ENCODE results near the gene MRPS7. TPM values are rescaled to one million over a fixed set of nuclear protein-coding genes. Genes with fewer than 3 reads are reported as not detected.

The MRPS7 gene
- total and polyA plus RNA-seq, 2 donors (not counting 3 experiments of a cell fraction or from before 2014, with no cell fraction given), result 79.8 to 82.8 TPM

DNA sequence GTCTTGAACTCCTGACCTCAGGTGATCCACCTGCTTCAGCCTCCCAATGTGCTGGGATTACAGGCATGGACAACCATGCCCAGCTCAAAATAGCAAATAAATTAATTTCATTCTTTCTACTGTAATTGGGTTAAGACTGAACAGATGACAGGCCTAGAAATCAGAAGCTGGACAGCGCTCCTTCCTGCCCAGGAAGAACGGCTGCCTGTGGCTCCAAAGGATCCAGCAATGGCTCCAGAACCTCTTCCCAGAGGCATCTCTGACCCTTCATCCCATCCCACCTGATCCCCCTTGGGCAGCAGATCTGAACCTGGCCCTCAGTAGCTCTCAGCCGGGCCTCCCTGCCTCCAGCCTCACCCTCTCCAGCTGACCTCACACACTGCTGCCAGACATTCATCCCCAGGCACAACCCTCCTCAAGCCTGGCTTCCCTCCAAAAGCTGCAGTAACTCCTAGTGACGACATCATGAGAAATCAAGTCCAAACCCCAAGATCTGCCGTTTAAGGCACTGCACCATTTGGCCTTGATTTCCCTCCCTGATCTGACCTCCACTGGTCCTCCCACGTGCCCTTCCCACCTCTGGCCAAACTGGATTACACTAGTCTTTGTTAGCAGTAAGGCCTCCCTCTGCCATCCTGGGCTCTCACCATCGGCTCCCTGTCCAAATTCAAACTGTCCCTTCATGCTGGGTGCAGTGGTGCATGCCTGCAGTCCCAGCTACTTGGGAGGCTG, 12.5 kb downstream of the MRPS7 start:
- no peak overlapping the region for H3K27ac ChIP-seq (ENCODE audit: insufficient read depth, low read depth, low read length)
- no peaks in the 10 kb centered on the region for H3K36me3 ChIP-seq (ENCODE audit: control insufficient read depth in 2 of 2, extremely low read depth in 1 of 2, insufficient read depth in 2 of 2, low read length in 2 of 2)
- no peak overlapping the region for H3K4me2 ChIP-seq (ENCODE audit: insufficient read depth, low read length)
- H3K9me1 ChIP-seq (replicated peaks; ENCODE audit: control insufficient read depth, extremely low read depth, insufficient read depth, low read length), result no peaks in the 10 kb centered on the region
- dilution Hi-C loops (cut with MboI; ENCODE audit: extremely low pct_ligation_motif_present, low sequenced_read_pairs), result no loop called here
- H3K4me3 ChIP-seq (replicated peaks in 1 of 3; ENCODE audit: insufficient read depth in 1 of 3, low read depth in 1 of 3, low read length in 3 of 3), result no peak overlapping the region
- H3K4me1 ChIP-seq (ENCODE audit: control insufficient read depth, extremely low read depth, insufficient read depth, low read length), result peaks cover 13% of the 10 kb centered on the region
- H3K9ac ChIP-seq (replicated peaks; ENCODE audit: extremely low read depth, insufficient read depth, low read length), result no peak overlapping the region
- no TSS peak for BruUV-seq (replicated peaks)
- no peak for DNase-seq (ENCODE audit: low read depth, low spot score)
- TF ChIP-seq POLR2AphosphoS5 (IDR thresholded peaks at IDR 0.05; ENCODE audit: insufficient read depth, low read depth, low read length) (no peak), FOS (IDR thresholded peaks at IDR 0.05; ENCODE audit: borderline replicate concordance, insufficient read depth, low read length) (no peak), CTCF (IDR thresholded peaks at IDR 0.05; ENCODE audit: extremely low read depth in 1 of 2, insufficient read depth in 1 of 2, low read depth in 1 of 2, low read length in 2 of 2) (no peak), GATA2 (IDR thresholded peaks at IDR 0.05; ENCODE audit: insufficient read depth, insufficient read length, low read depth, low read length) (no peak), MAX (IDR thresholded peaks at IDR 0.05; ENCODE audit: insufficient read depth, insufficient read length) (no peak), JUN (IDR thresholded peaks at IDR 0.05; ENCODE audit: borderline replicate concordance, insufficient read depth, insufficient read length, low read depth) (no peak), MYC (IDR thresholded peaks at IDR 0.05; ENCODE audit: low read depth, low read length) (no peak), POLR2A (IDR thresholded peaks at IDR 0.05; ENCODE audit: low read depth, low read length) (no peak), EZH2 (IDR thresholded peaks at IDR 0.05; ENCODE audit: borderline replicate concordance, low read depth, low read length, severe bottlenecking) (no peak)
- no peak overlapping the region for H2AFZ ChIP-seq (ENCODE audit: low read depth, low read length)
- no peaks in the 10 kb centered on the region for H3K27me3 ChIP-seq (ENCODE audit: control insufficient read depth in 2 of 2, insufficient read depth in 2 of 2, low read length in 2 of 2)
- intact Hi-C loops (cut with micrococcal nuclease), result no loop called here
- no peaks in the 10 kb centered on the region for H3K9me3 ChIP-seq (replicated peaks; ENCODE audit: control insufficient read depth, insufficient read depth, low read length)
- ChIA-PET POLR2A (no interaction called here), CTCF (no interaction called here)
- H3K79me2 ChIP-seq (ENCODE audit: control insufficient read depth, insufficient read depth, low read length), result no peaks in the 10 kb centered on the region
- no peaks in the 10 kb centered on the region for H4K20me1 ChIP-seq (replicated peaks; ENCODE audit: control insufficient read depth, extremely low read depth, insufficient read depth, low read length)
- FAIRE-seq, result no peak

Measured in endothelial cell of umbilical vein (primary cell).